GM19328 (cell line): ENCODE results near the gene CCSER2.
"Not testable (repeated sequence)": the region's sequence is repeated elsewhere in the genome, so short reads cannot be mapped to it uniquely, and the experiment has no call there.

Source experiments
- ATAC-seq: cut with Tn5 transposase; IDR thresholded peaks from one replicate; pipeline ENCODE4 v1.9.1; 2021; ENCODE audit warnings: mild to moderate bottlenecking, moderate library complexity; ENCODE audit not compliant: unreplicated experiment

Gene CCSER2

GRCh38 chr10:84390364-84390763 is 62.0 kb downstream of the CCSER2 start:
- ATAC-seq: no peak

- no peak for ATAC-seq
Observed at GRCh38 chr10:84391326-84391725, 62.9 kb downstream of the CCSER2 start.

GRCh38 chr10:84392181-84392580 is 63.8 kb downstream of the CCSER2 start:
- no peak for ATAC-seq

- ATAC-seq: no peak
Observed at GRCh38 chr10:84395581-84395980, 67.2 kb downstream of the CCSER2 start.

GRCh38 chr10:84397735-84398144 is 69.4 kb downstream of the CCSER2 start:
- ATAC-seq: no peak

- ATAC-seq: no peak
Observed at GRCh38 chr10:84398696-84399095, 70.3 kb downstream of the CCSER2 start.

- ATAC-seq: no peak
Observed at GRCh38 chr10:84401854-84402611, 73.6 kb downstream of the CCSER2 start.

- no peak for ATAC-seq
Observed at GRCh38 chr10:84404783-84405182, 76.4 kb downstream of the CCSER2 start.

GRCh38 chr10:84405662-84406061 is 77.3 kb downstream of the CCSER2 start:
- no peak for ATAC-seq

GRCh38 chr10:84406561-84406960 is 78.2 kb downstream of the CCSER2 start:
- no peak for ATAC-seq

GRCh38 chr10:84407388-84408049 is 79.1 kb downstream of the CCSER2 start:
- no peak for ATAC-seq

GRCh38 chr10:84412482-84412881 is 84.1 kb downstream of the CCSER2 start:
- ATAC-seq: no peak

GRCh38 chr10:84414110-84414509 is 85.7 kb downstream of the CCSER2 start:
- ATAC-seq: not testable (repeated sequence)

- ATAC-seq: no peak
Observed at GRCh38 chr10:84415539-84416244, 87.3 kb downstream of the CCSER2 start.

GRCh38 chr10:84416245-84416555 is 87.8 kb downstream of the CCSER2 start:
- ATAC-seq: no peak

GRCh38 chr10:84423719-84424118 is 95.3 kb downstream of the CCSER2 start:
- ATAC-seq: no peak

- no peak for ATAC-seq
Observed at GRCh38 chr10:84424731-84425167, 96.4 kb downstream of the CCSER2 start.

- ATAC-seq: no peak
Observed at GRCh38 chr10:84427903-84428650, 99.7 kb downstream of the CCSER2 start.

GRCh38 chr10:84428711-84429110 is 100.3 kb downstream of the CCSER2 start:
- ATAC-seq: no peak

- peak; percentile 96 for ATAC-seq
Observed at GRCh38 chr10:84429926-84430520, 101.6 kb downstream of the CCSER2 start.

- ATAC-seq: no peak
Observed at GRCh38 chr10:84432891-84433290, 104.5 kb downstream of the CCSER2 start.
